Right ventricle myocardium inferior (tissue), 1 donor: ENCODE results near the gene NUP210. TPM values are rescaled to one million over a fixed set of nuclear protein-coding genes. Genes with fewer than 3 reads are reported as not detected.

Experiments
- ATAC-seq: fragments of 200-7000 bp; cut with Tn5 transposase; one replicate; pipeline ENCODE4 v1.9.1; 2020; ENCODE audit warnings: mild to moderate bottlenecking, moderate library complexity
- DNase-seq: peaks from one replicate; pipeline ENCODE4 v3.0.0; 2021; ENCODE audit errors: missing footprints
- intact Hi-C: fragments of 100-400 bp; cut with DNase I; formaldehyde crosslinking; loops from one replicate; pipeline ENCODE4 v1.11.0; 2022
- total RNA-seq: library from RNA; stranded (reverse); fragmentation: NEBNext Ultra II Directional; extraction: Animal tissue kit (Norgen Biotek cat#: 25700); gene quantifications from one replicate; pipeline ENCODE4 v1.2.1, GENCODE V29; 2021
- donor health status: DM: no; HTN: yes; CAD: no; lungs with severe emphysema.

The NUP210 gene
- total RNA-seq, 1 donor from 2014 or later: 3.5 TPM

GRCh38 chr3:13414040-13414729, 5.9 kb downstream of the NUP210 start:
- DNase-seq (peak; percentile 87), ATAC-seq (peak; percentile 70)
- intact Hi-C loops: no loop called here

GRCh38 chr3:13411186-13411860, 8.8 kb downstream of the NUP210 start:
- DNase-seq (no peak), ATAC-seq (no peak)
- intact Hi-C loops: no loop called here

- no peak for DNase-seq
- intact Hi-C loops: no loop called here
- ATAC-seq: no peak
Observed at GRCh38 chr3:13408890-13409289, 11.2 kb downstream of the NUP210 start.

- no peak for ATAC-seq
- intact Hi-C loops: no loop called here
- DNase-seq: no peak
Observed at GRCh38 chr3:13407926-13408325, 12.2 kb downstream of the NUP210 start.

- intact Hi-C loops: no loop called here
- ATAC-seq (no peak), DNase-seq (no peak)
Observed at GRCh38 chr3:13407475-13407874, 12.6 kb downstream of the NUP210 start.

GRCh38 chr3:13406190-13406589, 13.9 kb downstream of the NUP210 start:
- ATAC-seq: no peak
- intact Hi-C loops: no loop called here
- DNase-seq: no peak

- no peak for DNase-seq
- intact Hi-C loops: no loop called here
- no peak for ATAC-seq
Observed at GRCh38 chr3:13405614-13406013, 14.5 kb downstream of the NUP210 start.

- DNase-seq (no peak), ATAC-seq (no peak)
- intact Hi-C loops: no loop called here
Observed at GRCh38 chr3:13404626-13405452, 15.3 kb downstream of the NUP210 start.

- intact Hi-C loops: no loop called here
- ATAC-seq (no peak), DNase-seq (peak; percentile 20)
Observed at GRCh38 chr3:13403847-13404246, 16.3 kb downstream of the NUP210 start.

- DNase-seq: no peak
Observed at GRCh38 chr3:13403213-13403819, 16.8 kb downstream of the NUP210 start.

GRCh38 chr3:13401149-13401548, 19.0 kb downstream of the NUP210 start:
- intact Hi-C loops: no loop called here
- no peak for ATAC-seq
- no peak for DNase-seq

More at GRCh38 chr3:13403213-13403819, 16.8 kb downstream of the NUP210 start:
- intact Hi-C loops: no loop called here
- ATAC-seq: no peak

- DNase-seq (peak; percentile 46), ATAC-seq (no peak)
- intact Hi-C loops: no loop called here
Observed at GRCh38 chr3:13400114-13400673, 19.9 kb downstream of the NUP210 start.

- peak; percentile 15 for DNase-seq
- ATAC-seq: no peak
- intact Hi-C loops: no loop called here
Observed at GRCh38 chr3:13399603-13400002, 20.5 kb downstream of the NUP210 start.

GRCh38 chr3:13397316-13397715, 22.8 kb downstream of the NUP210 start:
- DNase-seq: peak; percentile 30
- no peak for ATAC-seq
- intact Hi-C loops: no loop called here

GRCh38 chr3:13394363-13394762, 25.8 kb downstream of the NUP210 start:
- intact Hi-C loops: no loop called here
- no peak for ATAC-seq

GRCh38 chr3:13393427-13394360, 26.4 kb downstream of the NUP210 start:
- intact Hi-C loops: no loop called here
- ATAC-seq (no peak), DNase-seq (peak; percentile 20)

More at GRCh38 chr3:13394363-13394762, 25.8 kb downstream of the NUP210 start:
- peak; percentile 13 for DNase-seq

GRCh38 chr3:13391308-13391707, 28.8 kb downstream of the NUP210 start:
- ATAC-seq (no peak), DNase-seq (peak; percentile 35)
- intact Hi-C loops: no loop called here

- no peak for ATAC-seq
- intact Hi-C loops: no loop called here
Observed at GRCh38 chr3:13389378-13389777, 30.7 kb downstream of the NUP210 start.

More at GRCh38 chr3:13389378-13389777, 30.7 kb downstream of the NUP210 start:
- DNase-seq: peak; percentile 14
